ENCODE results near the gene OR14J1. TPM values are rescaled to one million over a fixed set of nuclear protein-coding genes. Genes with fewer than 3 reads are reported as not detected.
"Not testable (repeated sequence)": the region's sequence is repeated elsewhere in the genome, so short reads cannot be mapped to it uniquely, and the experiment has no call there.

Gene OR14J1, protein sequence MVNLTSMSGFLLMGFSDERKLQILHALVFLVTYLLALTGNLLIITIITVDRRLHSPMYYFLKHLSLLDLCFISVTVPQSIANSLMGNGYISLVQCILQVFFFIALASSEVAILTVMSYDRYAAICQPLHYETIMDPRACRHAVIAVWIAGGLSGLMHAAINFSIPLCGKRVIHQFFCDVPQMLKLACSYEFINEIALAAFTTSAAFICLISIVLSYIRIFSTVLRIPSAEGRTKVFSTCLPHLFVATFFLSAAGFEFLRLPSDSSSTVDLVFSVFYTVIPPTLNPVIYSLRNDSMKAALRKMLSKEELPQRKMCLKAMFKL
- under 1 TPM in 10 of 12 donors, not detected in 2; 0.01 to 0.11 (median 0.05) TPM for polyA plus RNA-seq (ENCODE audit: insufficient read length in 12 of 12)
- long read RNA-seq, donor 1 = 0 reads
- long read RNA-seq, donor 2 = 0 reads
- long read RNA-seq, donor 3 = 0 reads
- long read RNA-seq, donor 4 = 0 reads
- long read RNA-seq, donor 5 = 0 reads
- long read RNA-seq, donor 6 = 0 reads
- long read RNA-seq, donor 7 = 0 reads
- long read RNA-seq, donor 8 = 0 reads
- long read RNA-seq, donor 9 = 0 reads
- long read RNA-seq, donor 10 = 0 reads
- long read RNA-seq, donor 11 = 0 reads

DNA sequence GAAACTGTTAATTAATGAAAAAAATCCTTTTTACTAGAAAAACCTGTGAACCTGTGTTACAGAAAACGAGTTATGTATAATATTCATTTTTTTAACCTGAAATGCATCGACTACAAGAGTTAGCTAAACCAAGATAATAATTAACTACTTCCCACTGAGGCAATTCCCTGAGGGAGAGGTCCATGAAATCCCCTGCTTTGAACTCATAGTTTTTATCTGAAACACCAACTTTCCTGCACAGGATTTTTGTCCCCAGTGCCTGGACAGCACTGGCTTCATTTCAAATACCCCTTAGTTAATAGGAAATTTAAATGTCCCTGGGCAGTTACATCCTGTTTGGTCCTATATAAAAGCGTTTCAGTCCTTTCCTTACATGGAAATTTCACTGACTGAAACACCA is at the start of gene OR14J1:
Gene OR14J1, plus strand, starts transcription at position 386 of the 400 bp plus-strand sequence. CDS start 4,989 bp downstream, outside the sequence.
- no peak for DNase-seq

DNA sequence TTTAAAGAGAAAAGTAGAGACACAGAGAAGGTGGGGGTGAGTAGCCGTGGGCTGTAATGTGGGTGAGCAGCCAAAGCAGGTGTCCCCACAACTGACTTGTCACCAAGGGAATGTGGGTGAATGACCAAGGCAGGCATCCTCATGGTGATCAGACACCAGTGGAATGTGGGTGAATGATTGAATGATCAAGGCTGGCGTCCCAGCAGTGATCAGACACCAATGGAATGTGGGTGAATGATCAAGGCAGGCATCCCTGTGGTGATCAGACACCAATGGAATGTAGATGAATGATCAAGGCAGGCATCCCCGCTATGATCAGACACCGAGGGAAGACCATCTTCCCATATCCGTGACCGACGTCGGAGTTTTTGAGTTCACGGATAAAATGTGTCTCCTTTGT is 49.8 kb upstream of the OR14J1 start:
- DNase-seq = no peak

DNA sequence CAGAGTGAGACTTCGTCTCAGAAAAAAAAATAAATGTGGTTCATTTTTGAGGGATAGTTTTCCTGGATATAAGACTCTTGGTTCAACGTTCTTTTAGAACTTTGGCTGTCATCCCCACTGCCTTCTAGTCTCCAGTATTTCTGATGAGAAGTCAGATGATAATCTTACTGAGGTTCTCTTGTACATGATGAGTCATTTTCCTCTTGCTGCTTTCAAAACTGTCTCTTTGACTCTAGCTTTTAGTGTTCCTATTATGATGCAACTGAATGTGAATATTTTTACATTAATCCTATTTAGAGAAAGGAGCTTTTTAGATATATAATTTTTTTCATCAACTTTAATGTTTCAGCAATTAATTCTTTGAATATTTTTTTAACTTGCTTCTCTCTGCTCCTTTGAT is 46.0 kb upstream of the OR14J1 start:
- no peak for DNase-seq

DNA sequence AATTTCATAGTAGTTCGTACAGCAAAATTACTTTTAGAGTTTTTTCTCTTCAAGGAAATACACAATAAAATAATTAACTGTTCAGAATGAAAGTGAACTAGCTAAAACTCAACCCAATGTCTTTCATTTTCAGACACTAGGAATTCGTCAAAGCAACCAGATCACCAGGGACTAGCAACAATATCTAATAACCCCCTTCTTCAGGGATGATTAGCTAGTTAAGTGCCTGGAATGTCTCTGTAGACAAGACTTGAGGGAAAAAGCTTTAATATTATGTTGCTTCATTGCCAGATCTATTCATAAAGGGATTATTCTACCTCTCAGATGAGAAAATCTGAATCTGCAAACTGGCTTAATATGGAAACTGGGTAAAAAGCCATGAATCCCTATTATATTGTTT is 41.8 kb upstream of the OR14J1 start:
- no peak for DNase-seq

DNA sequence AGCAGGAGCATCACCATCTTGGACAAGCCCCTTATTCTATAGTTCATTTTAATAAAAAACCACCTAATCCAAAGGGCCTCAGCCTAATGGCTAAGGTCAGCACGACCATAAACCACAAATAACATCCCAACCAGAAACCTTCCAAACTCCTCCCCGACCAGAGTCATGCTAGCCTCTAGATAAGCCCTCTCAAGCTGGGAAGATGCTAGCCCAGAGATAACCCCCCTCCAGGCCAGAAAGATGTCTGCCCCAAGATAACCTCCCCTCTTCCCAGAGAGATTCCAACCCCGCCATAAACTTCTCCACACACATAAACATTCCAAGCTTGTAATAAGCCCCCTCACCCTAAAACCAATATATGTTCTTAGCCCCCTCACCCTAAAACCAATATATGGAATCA is 38.5 kb upstream of the OR14J1 start:
- DNase-seq = no peak

DNA sequence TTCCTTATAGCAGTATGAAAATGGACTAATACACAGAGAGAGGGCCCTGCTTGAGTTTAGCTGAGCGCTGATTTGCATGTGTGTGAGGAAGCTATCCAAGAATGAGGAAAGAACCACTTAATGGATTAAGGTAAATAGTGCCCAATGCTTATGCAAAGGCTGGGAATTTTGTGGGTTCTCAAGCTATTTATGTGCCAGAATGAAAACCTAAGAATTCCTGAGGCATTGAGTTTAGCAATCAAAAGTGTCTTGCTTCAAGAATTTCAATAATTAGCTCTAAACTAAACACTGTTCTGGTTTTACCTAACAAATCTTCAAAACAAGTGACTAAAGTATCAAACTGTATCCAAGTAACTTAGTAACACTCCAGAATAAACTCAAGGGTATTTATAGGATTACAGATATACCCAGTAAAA is 7.0 kb upstream of the OR14J1 start:
- DNase-seq = no peak

DNA sequence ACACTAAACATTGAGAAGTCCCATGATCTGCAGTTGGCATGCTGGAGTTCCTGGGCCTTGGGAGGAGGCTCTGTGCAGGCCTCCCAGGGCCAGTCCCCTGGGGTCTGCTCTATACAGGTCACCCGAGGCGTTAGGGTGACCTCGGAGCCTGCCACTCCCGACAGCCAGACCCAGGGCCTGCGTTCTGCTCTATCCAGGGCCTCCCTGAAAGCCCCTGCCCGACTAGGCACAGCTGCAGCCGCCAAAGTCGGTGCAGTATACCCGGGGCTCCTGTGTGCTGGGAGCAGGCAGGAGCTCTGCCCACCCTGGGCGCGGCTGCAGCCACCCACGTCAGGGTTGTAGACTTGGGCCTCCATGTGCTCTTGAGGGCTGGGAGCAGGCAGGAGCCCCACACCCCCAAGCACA is 6.3 kb upstream of the OR14J1 start:
- DNase-seq = no peak

DNA sequence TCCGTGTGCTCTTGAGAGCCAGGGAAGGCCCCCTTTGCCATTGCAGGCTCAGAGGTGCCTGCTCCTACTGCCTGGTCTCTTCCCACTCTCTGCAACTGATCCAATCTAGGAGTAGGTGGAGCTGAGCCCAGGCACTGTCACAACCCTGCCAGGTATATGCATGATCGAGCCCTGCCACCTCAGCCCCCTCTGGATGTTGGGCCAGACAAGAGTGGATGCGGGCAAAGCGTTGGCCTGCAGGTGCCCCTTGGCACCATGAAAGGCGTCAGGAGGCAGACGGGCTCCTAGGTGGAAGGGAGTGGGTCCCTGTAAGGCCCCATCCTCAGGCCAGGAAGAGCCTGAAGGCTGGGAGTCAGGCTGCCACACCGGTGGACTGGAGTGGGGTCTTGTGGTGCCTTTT is 5.9 kb upstream of the OR14J1 start:
- no peak for DNase-seq

DNA sequence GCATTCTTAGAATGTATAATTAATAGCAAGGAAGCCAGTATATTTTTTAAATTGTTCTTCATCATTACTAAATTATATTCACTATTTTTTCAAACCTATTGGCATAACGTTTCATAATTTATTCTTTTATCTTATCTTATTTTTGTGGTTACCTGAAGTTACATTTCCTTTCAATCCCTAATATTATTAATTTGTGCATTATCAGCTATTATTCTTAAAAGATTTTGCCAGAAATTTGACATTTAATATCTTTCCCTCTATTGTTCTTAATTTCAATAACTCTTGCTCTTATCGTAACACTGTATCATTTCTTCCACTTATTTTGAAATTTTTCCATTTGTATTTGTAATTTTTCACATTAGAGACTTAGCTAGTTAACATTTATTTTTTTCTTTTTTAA is 18.4 kb downstream of the OR14J1 start:
- DNase-seq = no peak

DNA sequence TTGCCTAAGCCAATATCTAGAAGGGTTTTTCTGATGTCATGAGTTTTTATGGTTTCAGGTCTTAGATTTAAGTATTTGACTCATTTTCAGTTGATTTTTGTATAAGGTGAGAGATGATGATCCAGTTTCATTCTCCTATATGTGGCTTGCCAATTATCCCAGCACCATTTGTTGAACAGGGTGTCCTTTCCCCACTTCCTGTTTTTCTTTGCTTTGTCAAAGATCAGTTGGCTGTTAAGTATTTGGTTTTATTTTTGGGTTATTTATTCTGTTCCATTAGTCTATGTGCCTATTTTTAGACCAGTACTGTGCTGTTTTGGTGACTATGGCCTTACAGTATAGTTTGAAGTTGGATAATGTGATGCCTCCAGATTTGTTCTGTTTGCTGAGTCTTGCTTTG is 21.8 kb downstream of the OR14J1 start:
- not testable (repeated sequence) for DNase-seq

DNA sequence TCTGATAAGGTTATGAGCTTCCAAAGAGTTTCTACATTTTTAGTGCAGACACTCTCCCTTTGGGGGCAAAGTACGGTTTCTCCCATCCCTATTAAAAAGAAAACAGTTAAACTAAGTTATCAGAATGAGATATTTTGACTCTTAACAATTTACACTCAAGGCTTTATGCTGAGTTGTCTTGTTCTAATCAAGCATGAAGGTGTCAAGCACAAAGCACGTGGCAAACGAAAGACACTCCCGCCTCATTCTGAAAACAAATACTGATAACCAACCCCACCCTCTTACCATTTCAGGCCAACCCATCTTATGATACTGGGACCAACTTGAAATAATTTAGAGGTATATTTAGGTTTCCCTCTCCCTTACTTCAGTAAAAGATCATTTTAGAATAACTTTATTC is 24.3 kb downstream of the OR14J1 start:
- no peak for DNase-seq

DNA sequence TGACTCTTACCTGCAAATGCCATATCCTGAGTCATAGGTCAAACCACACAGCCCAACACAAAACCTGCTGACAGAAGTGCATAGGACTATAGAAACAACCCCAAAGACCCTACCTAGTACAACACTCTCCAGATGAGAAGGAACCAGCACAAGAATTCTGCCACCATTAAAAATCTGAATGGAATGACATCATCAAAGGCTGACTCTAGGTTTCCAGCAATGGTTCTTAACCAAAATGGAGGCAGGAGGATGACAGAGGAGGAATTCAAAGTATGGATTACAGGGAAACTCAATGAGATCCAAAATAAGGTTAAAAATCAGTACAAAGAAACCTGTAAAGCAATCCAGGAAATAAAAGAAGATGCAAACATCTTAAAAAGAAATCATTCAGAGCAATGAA is 31.2 kb downstream of the OR14J1 start:
- DNase-seq = no peak

DNA sequence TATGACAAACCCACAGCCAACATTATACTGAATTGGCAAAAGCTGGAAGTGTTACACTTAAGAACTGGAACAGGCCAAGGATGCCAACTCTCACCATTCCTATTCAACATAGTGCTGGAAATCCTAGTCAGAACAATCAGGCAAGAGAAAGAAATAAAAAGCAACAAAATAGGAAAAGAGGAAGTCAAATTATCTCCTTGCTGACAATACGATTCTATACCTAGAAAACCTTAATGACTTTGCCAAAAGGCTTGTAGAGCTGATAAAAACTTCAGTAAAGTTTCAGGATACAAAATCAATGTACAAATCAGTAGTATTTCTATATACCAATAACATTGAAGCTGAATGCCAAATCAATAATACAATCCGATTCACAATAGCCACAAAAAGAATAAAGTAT is 34.8 kb downstream of the OR14J1 start:
- no peak for DNase-seq

DNA sequence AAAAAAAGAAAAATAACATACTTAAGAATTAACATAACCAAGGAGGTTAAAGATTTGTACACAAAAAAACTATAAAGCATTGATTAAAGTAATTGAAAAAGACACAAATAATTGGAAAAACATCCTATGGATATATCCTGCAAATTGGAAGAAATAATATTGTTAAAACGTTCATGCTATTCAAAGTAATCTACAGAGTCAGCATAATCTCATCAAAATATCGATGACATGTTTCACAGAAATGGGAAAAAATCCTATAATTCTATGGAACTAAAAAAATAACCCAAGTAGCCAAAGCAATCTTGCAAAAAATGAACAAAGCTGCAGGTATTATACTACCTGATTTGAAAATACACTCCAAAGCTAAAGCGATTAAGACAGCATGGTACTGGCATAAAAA is 43.9 kb downstream of the OR14J1 start:
- no peak for DNase-seq

DNA sequence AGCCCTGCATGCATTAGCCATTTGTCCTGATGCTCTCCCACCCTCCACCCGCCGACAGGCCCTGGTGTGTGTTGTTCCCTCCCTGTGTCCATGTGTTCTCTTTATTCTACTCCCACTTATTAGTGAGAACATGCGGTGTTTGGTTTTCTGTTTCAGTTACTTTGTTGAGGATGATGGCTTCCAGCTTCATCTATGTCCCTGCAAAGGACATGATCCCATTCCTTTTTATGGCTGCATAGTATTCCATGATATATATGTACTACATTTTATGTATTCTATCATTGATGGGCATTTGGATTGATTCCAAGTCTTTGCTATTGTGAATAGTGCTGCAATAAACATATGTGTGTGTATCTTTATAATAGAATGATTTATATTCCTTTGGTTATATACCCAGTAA is 47.8 kb downstream of the OR14J1 start:
- not testable (repeated sequence) for DNase-seq

DNA sequence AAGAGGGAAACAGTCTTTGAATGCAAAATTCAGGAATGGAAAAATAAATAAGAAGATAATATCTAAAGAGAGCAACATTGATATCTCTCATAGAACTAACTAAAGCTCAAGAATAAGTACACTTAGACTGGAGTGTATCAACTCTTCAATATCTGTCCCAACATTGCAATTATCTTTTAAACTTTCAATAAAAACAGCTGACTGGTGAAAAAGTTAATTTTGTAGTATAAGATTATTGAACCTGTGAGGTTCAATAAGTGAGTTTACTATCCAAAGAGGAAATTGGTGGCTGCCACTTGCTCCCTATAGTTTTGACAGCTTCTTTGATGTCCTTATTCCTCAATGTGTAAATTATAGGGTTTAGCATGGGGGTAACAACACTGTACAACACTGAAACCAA is 53.5 kb downstream of the OR14J1 start:
- no peak for DNase-seq

DNA sequence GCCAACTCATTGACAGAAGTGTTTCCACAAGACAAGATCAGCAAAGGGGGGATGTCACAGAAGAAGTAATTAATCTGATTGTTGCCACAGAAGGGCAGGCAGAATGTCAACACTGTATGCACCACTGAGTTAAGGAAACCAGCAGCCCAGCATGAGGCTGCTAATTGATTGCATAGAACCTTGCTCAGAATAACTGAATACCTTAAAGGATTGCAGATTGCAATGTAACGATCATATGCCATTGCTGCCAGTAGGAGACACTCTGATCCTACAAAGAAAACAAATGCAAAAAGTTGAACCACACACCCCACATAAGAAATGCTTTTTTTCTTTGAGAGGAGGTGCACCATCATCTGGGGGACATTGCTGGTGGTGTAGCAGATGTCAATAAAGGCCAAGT is 54.1 kb downstream of the OR14J1 start:
- no peak for DNase-seq

Other genes with a start within 250 kb of the OR14J1 start
- gene OR2B3, start 214.4 kb upstream of the OR14J1 start, polyA plus RNA-seq (ENCODE audit: insufficient read length in 12 of 12) = not detected
- gene OR2J1, start 202.2 kb upstream of the OR14J1 start, polyA plus RNA-seq (ENCODE audit: insufficient read length in 12 of 12) = not detected
- not detected for gene OR2J3, start 193.6 kb upstream of the OR14J1 start, polyA plus RNA-seq (ENCODE audit: insufficient read length in 12 of 12)
- not detected for gene OR2J2, start 130.8 kb upstream of the OR14J1 start, polyA plus RNA-seq (ENCODE audit: insufficient read length in 12 of 12)
- not detected for gene OR5V1, start 67.2 kb downstream of the OR14J1 start, polyA plus RNA-seq (ENCODE audit: insufficient read length in 12 of 12)
- gene OR12D3, start 73.6 kb downstream of the OR14J1 start, polyA plus RNA-seq (ENCODE audit: insufficient read length in 12 of 12) = not detected
- not detected for gene OR12D2, start 93.9 kb downstream of the OR14J1 start, polyA plus RNA-seq (ENCODE audit: insufficient read length in 12 of 12)
- gene OR12D1, start 113.2 kb downstream of the OR14J1 start, polyA plus RNA-seq (ENCODE audit: insufficient read length in 12 of 12) = not detected
- gene OR10C1, start 137.6 kb downstream of the OR14J1 start, polyA plus RNA-seq (ENCODE audit: insufficient read length in 12 of 12) = not detected
- gene OR11A1, start 155.4 kb downstream of the OR14J1 start, polyA plus RNA-seq (ENCODE audit: insufficient read length in 12 of 12) = not detected
- gene OR2H1, start 155.5 kb downstream of the OR14J1 start, polyA plus RNA-seq (ENCODE audit: insufficient read length in 12 of 12) = not detected
- gene MAS1L, start 186.3 kb downstream of the OR14J1 start, polyA plus RNA-seq (ENCODE audit: insufficient read length in 12 of 12) = not detected